ENCODE data around the gene ARHGAP24. TPM values are rescaled to one million over a fixed set of nuclear protein-coding genes. Genes with fewer than 3 reads are reported as not detected.

Gene ARHGAP24
- total RNA-seq, 1 experiment from 2014 or later: 2.1 TPM

- ChIA-PET CTCF (no interaction called here), POLR2A (no interaction called here)
- H3K27ac Mint-ChIP-seq: no peak overlapping the region
- ATAC-seq (no peak), DNase-seq (ENCODE audit: low spot score) (no peak)
- TF ChIP-seq USF2 (CRISPR knock-in tag; IDR thresholded peaks at IDR 0.05) (no peak), IRF1 (CRISPR knock-in tag; IDR thresholded peaks at IDR 0.05) (no peak), MAX (CRISPR knock-in tag; IDR thresholded peaks at IDR 0.05) (no peak), FOXJ3 (CRISPR knock-in tag; IDR thresholded peaks at IDR 0.05; ENCODE audit: borderline replicate concordance) (no peak), CBFB (CRISPR knock-in tag; IDR thresholded peaks at IDR 0.05; ENCODE audit: low read depth) (no peak), CTCF (IDR thresholded peaks at IDR 0.05) (no peak), FOXP4 (CRISPR knock-in tag; IDR thresholded peaks at IDR 0.05) (no peak), ZNF219 (CRISPR knock-in tag; IDR thresholded peaks at IDR 0.05; ENCODE audit: borderline replicate concordance) (no peak), EMX1 (CRISPR knock-in tag; IDR thresholded peaks at IDR 0.05) (no peak), ELF4 (CRISPR knock-in tag; IDR thresholded peaks at IDR 0.05; ENCODE audit: low read depth) (no peak), PREB (CRISPR knock-in tag; IDR thresholded peaks at IDR 0.05; ENCODE audit: borderline replicate concordance) (no peak), ERG (CRISPR knock-in tag; IDR thresholded peaks at IDR 0.05) (no peak)
- H3K27me3 Mint-ChIP-seq (ENCODE audit: low read depth): no peaks in the 10 kb centered on the region
- no peaks in the 10 kb centered on the region for H3K9me3 Mint-ChIP-seq
- no peaks in the 10 kb centered on the region for H3K36me3 Mint-ChIP-seq
- H3K4me3 Mint-ChIP-seq: no peak overlapping the region
- peaks cover 9% of the 10 kb centered on the region for H3K4me1 Mint-ChIP-seq
These were observed 162.8 kb downstream of the ARHGAP24 start for GRCh38 chr4:85637778-85638177.

GRCh38 chr4:85639946-85640345 lies 165.0 kb downstream of the ARHGAP24 start:
- ATAC-seq: no peak
- TF ChIP-seq ATF6 (CRISPR knock-in tag; IDR thresholded peaks at IDR 0.05): no peak
- no peak for TF ChIP-seq ZNF425 (CRISPR knock-in tag; conservative IDR thresholded peaks at IDR 0.05)
- no peak for TF ChIP-seq TCF7 (CRISPR knock-in tag; IDR thresholded peaks at IDR 0.05; ENCODE audit: low read depth)
- no peak for TF ChIP-seq E2F4 (CRISPR knock-in tag; IDR thresholded peaks at IDR 0.05; ENCODE audit: borderline replicate concordance, low read depth)
- TF ChIP-seq NR2C2 (CRISPR knock-in tag; IDR thresholded peaks at IDR 0.05): no peak
- no peak for TF ChIP-seq PREB (CRISPR knock-in tag; IDR thresholded peaks at IDR 0.05; ENCODE audit: borderline replicate concordance)
- no peak for TF ChIP-seq CREB1 (CRISPR knock-in tag; IDR thresholded peaks at IDR 0.05)

More at GRCh38 chr4:85639946-85640345, 165.0 kb downstream of the ARHGAP24 start:
- ChIA-PET CTCF (no interaction called here), POLR2A (no interaction called here)
- Mint-ChIP-seq H3K9me3 (no peaks in the 10 kb centered on the region), H3K4me3 (no peak overlapping the region), H3K27ac (no peak overlapping the region), H3K27me3 (ENCODE audit: low read depth) (no peaks in the 10 kb centered on the region), H3K36me3 (no peaks in the 10 kb centered on the region), H3K4me1 (peaks cover 9% of the 10 kb centered on the region)
- DNase-seq (ENCODE audit: low spot score): no peak
